OCI-LY1 (cell line): ENCODE measurements around the gene CFAP210.

ENCODE experiments used
- CTCF ChIP-seq: fragments of 200-600 bp; sonication (generic), shearing (Covaris generic); IDR thresholded peaks from 2 replicates; pipeline ENCODE4 v1.5.1; 2017; ENCODE audit warnings: mild to moderate bottlenecking, antibody characterized with exemption, low read length, moderate library complexity, mixed read lengths
- EZH2 ChIP-seq: fragments of 200-600 bp; sonication (generic), shearing (Covaris generic); IDR thresholded peaks from 2 replicates; pipeline ENCODE4 v1.8.0; 2017; ENCODE audit warnings: borderline replicate concordance, mixed run types, mild to moderate bottlenecking, antibody characterized with exemption, low read length, moderate library complexity, mixed read lengths

GRCh38 chr2:169659320-169659719, 34.9 kb downstream of the CFAP210 start:
- TF ChIP-seq CTCF (no peak), EZH2 (no peak)
